IMR-90 (cell line): Measurements from ENCODE around the gene CPED1. TPM values are rescaled to one million over a fixed set of nuclear protein-coding genes. Genes with fewer than 3 reads are reported as not detected.

ENCODE experiments used
- ATAC-seq: fragments of 200-7000 bp; cut with Tn5 transposase; 2 replicates; pipeline ENCODE4 v1.9.1; 2020; ENCODE audit warnings: low read depth, mild to moderate bottlenecking, moderate library complexity
- BruUV-seq: library from RNA; stranded (reverse); fragments of 400-500 nt; replicated peaks from 2 replicates; lab custom pipeline; 2021; lab: Mats Ljungman, UMichigan
- CTCF ChIA-PET: fragments of 300-600 bp; formaldehyde crosslinking; extraction: SDS; loops from one replicate; lab custom pipeline; 2021; ENCODE audit warnings: antibody characterized with exemption; lab: Yijun Ruan, JAX
- POLR2A ChIA-PET: fragments of 300-600 bp; sonication (Branson Sonifier 250); formaldehyde crosslinking; loops from one replicate; lab custom pipeline; 2022; ENCODE audit warnings: antibody characterized with exemption; ENCODE audit not compliant: unreplicated experiment; lab: Charles Lee
- DNase-seq: peaks from one replicate; pipeline ENCODE4 v3.0.0; 2013
- H2AFZ ChIP-seq: replicated peaks from 2 replicates; pipeline ENCODE3; 2013; ENCODE audit warnings: low read length, mild to moderate bottlenecking; ENCODE audit not compliant: poor library complexity
- H2AK5ac ChIP-seq: 2 replicates; pipeline ENCODE4 v1.6.1; 2013; ENCODE audit warnings: low read depth, low read length, inconsistent platforms
- H2AK9ac ChIP-seq: replicated peaks from 2 replicates; pipeline ENCODE3; 2013; ENCODE audit warnings: mild to moderate bottlenecking, low read depth, low read length, moderate library complexity; ENCODE audit not compliant: poor library complexity
- H2BK120ac ChIP-seq: 2 replicates; pipeline ENCODE4 v1.6.1; 2013; ENCODE audit warnings: low read depth, low read length, inconsistent platforms
- H2BK15ac ChIP-seq: 3 replicates; pipeline ENCODE4 v1.6.1; 2013; ENCODE audit warnings: low read depth, low read length, inconsistent platforms
- H2BK20ac ChIP-seq: 2 replicates; pipeline ENCODE4 v1.6.1; 2013; ENCODE audit warnings: low read depth, mild to moderate bottlenecking, inconsistent platforms, low read length, moderate library complexity
- H2BK5ac ChIP-seq: 2 replicates; pipeline ENCODE4 v1.6.1; 2013; ENCODE audit warnings: mild to moderate bottlenecking, low read depth, low read length, inconsistent platforms; ENCODE audit not compliant: poor library complexity, severe bottlenecking
- H3K14ac ChIP-seq: replicated peaks from 2 replicates; pipeline ENCODE4 v1.6.1; 2013; ENCODE audit warnings: low read depth, low read length, inconsistent platforms
- H3K18ac ChIP-seq: 2 replicates; pipeline ENCODE4 v1.6.1; 2013; ENCODE audit warnings: low read depth, low read length, control low read depth
- H3K23ac ChIP-seq: 2 replicates; pipeline ENCODE4 v1.6.1; 2013; ENCODE audit warnings: low read depth, low read length, inconsistent platforms
- H3K27ac ChIP-seq: 2 replicates; pipeline ENCODE4 v1.5.1; 2013; ENCODE audit warnings: mild to moderate bottlenecking, control low read depth, low read length; ENCODE audit not compliant: insufficient read depth
- H3K27me3 ChIP-seq: 2 replicates; pipeline ENCODE4 v1.6.1; 2013; ENCODE audit warnings: low read length; ENCODE audit not compliant: control insufficient read depth, insufficient read depth
- H3K36me3 ChIP-seq: 2 replicates; pipeline ENCODE4 v1.6.1; 2013; ENCODE audit warnings: low read length, mixed read lengths; ENCODE audit not compliant: control insufficient read depth, insufficient read depth
- H3K4ac ChIP-seq: 2 replicates; pipeline ENCODE4 v1.6.1; 2013; ENCODE audit warnings: low read depth, low read length, inconsistent platforms
- H3K4me1 ChIP-seq: 2 replicates; pipeline ENCODE4 v1.6.1; 2013; ENCODE audit warnings: low read length, mixed read lengths; ENCODE audit not compliant: control insufficient read depth, insufficient read depth
- H3K4me2 ChIP-seq: 2 replicates; pipeline ENCODE4 v1.6.1; 2013; ENCODE audit warnings: low read depth, mild to moderate bottlenecking, control low read depth, low read length, moderate library complexity
- H3K4me3 ChIP-seq: 2 replicates; pipeline ENCODE4 v1.5.1; 2013; ENCODE audit warnings: low read depth, mild to moderate bottlenecking, control low read depth, low read length, moderate library complexity; ENCODE audit not compliant: insufficient read depth
- H3K56ac ChIP-seq: 2 replicates; pipeline ENCODE4 v1.6.1; 2013; ENCODE audit warnings: low read length, inconsistent platforms; ENCODE audit not compliant: insufficient read depth; ENCODE audit errors: extremely low read depth
- H3K79me1 ChIP-seq, 2 experiments: 2 replicates each; pipeline ENCODE4 v1.6.1; 2013; ENCODE audit warnings: low read length in 2 of 2, inconsistent platforms in 1 of 2, low read depth in 1 of 2
- H3K9ac ChIP-seq: 2 replicates; pipeline ENCODE4 v1.6.1; 2013; ENCODE audit warnings: low read depth, low read length, control low read depth
- H3K9me1 ChIP-seq: 2 replicates; pipeline ENCODE4 v1.6.1; 2013; ENCODE audit warnings: low read length, inconsistent platforms; ENCODE audit not compliant: insufficient read depth
- H3K9me3 ChIP-seq: 2 replicates; pipeline ENCODE4 v1.6.1; 2013; ENCODE audit warnings: low read length; ENCODE audit not compliant: control insufficient read depth, insufficient read depth
- H4K20me1 ChIP-seq: 2 replicates; pipeline ENCODE4 v1.6.1; 2013; ENCODE audit warnings: low read length, inconsistent platforms; ENCODE audit not compliant: insufficient read depth
- H4K5ac ChIP-seq: 2 replicates; pipeline ENCODE4 v1.6.1; 2013; ENCODE audit warnings: mild to moderate bottlenecking, low read depth, low read length, control low read depth
- H4K8ac ChIP-seq, 2 experiments: 2 replicates each; pipeline ENCODE4 v1.6.1; 2013; ENCODE audit warnings: low read depth in 2 of 2, low read length in 2 of 2, control low read depth in 1 of 2, inconsistent platforms in 1 of 2
- H4K91ac ChIP-seq: 2 replicates; pipeline ENCODE4 v1.6.1; 2013; ENCODE audit warnings: low read depth, low read length, inconsistent platforms; ENCODE audit not compliant: insufficient read depth
- BHLHE40 ChIP-seq: fragments of 150-350 bp; IDR thresholded peaks from 2 replicates; pipeline ENCODE4 v1.6.1; 2016; ENCODE audit warnings: mild to moderate bottlenecking, low read depth, low read length
- CEBPB ChIP-seq: IDR thresholded peaks from 2 replicates; pipeline ENCODE4 v1.6.1; 2012; ENCODE audit warnings: low read depth, low read length, improper control_type of control experiment
- CHD1 ChIP-seq: IDR thresholded peaks from 2 replicates; pipeline ENCODE4 v1.6.1; 2012; ENCODE audit warnings: low read depth, low read length, improper control_type of control experiment
- ELK1 ChIP-seq: fragments of 150-350 bp; IDR thresholded peaks from 2 replicates; pipeline ENCODE4 v1.6.1; 2016; ENCODE audit warnings: low read depth, mild to moderate bottlenecking, low read length, moderate library complexity, borderline replicate concordance
- FOS ChIP-seq: fragments of 150-350 bp; IDR thresholded peaks from 2 replicates; pipeline ENCODE4 v1.6.1; 2016; ENCODE audit warnings: low read depth, low read length
- MAFK ChIP-seq: IDR thresholded peaks from 2 replicates; pipeline ENCODE4 v1.6.1; 2012; ENCODE audit warnings: low read depth, low read length, improper control_type of control experiment
- MAZ ChIP-seq: IDR thresholded peaks from 2 replicates; pipeline ENCODE4 v1.6.1; 2012; ENCODE audit warnings: low read depth, mild to moderate bottlenecking, low read length, improper control_type of control experiment, moderate library complexity, borderline replicate concordance
- MXI1 ChIP-seq: IDR thresholded peaks from 2 replicates; pipeline ENCODE4 v1.6.1; 2012; ENCODE audit warnings: low read depth, mild to moderate bottlenecking, low read length, moderate library complexity, borderline replicate concordance
- NFE2L2 ChIP-seq: fragments of 150-350 bp; IDR thresholded peaks from 2 replicates; pipeline ENCODE4 v1.6.1; 2016; ENCODE audit warnings: low read depth, mild to moderate bottlenecking, low read length
- POLR2A ChIP-seq: IDR thresholded peaks from 2 replicates; pipeline ENCODE4 v1.6.1; 2012; ENCODE audit warnings: mild to moderate bottlenecking, low read depth, low read length
- RAD21 ChIP-seq: IDR thresholded peaks from 2 replicates; pipeline ENCODE4 v1.6.1; 2012; ENCODE audit warnings: low read length, improper control_type of control experiment
- RCOR1 ChIP-seq: IDR thresholded peaks from 2 replicates; pipeline ENCODE4 v1.6.1; 2012; ENCODE audit warnings: mild to moderate bottlenecking, low read length, improper control_type of control experiment; ENCODE audit not compliant: insufficient replicate concordance
- RFX5 ChIP-seq: IDR thresholded peaks from 2 replicates; pipeline ENCODE4 v1.8.0; 2012; ENCODE audit warnings: low read depth, mild to moderate bottlenecking, low read length, moderate library complexity
- SMC3 ChIP-seq: fragments of 150-350 bp; IDR thresholded peaks from 2 replicates; pipeline ENCODE4 v1.6.1; 2016; ENCODE audit warnings: low read depth, mild to moderate bottlenecking, antibody characterized with exemption, low read length, moderate library complexity
- WGBS, 2 experiments: methylation state at CpG; one replicate each; pipeline versions ENCODE4 v1.1.5 to v1.1.7; 2013; ENCODE audit warnings: missing lambda C conversion rate in 2 of 2; ENCODE audit not compliant: insufficient read length in 1 of 2; ENCODE audit errors: extremely low coverage in 2 of 2; 5-methylcytosine and 5-hydroxymethylcytosine counted together
- dilution Hi-C: fragments of 300-500 bp; cut with HindIII; formaldehyde crosslinking; loops from one replicate; pipeline ENCODE4 v1.14.3; 2018; ENCODE audit warnings: low sequenced_read_pairs; ENCODE audit not compliant: unreplicated experiment
- in situ Hi-C: fragments of 300-500 bp; cut with MboI; formaldehyde crosslinking; loops from 3 replicates; pipeline ENCODE4 v1.14.3; 2019; ENCODE audit warnings: low sequenced_read_pairs, inconsistent platforms, mixed read lengths
- intact Hi-C: fragments of 100-400 bp; cut with micrococcal nuclease; formaldehyde crosslinking; loops from 2 replicates; pipeline ENCODE4 v1.10.0; 2022
- polyA plus RNA-seq, 3 experiments: library from polyadenylated mRNA; depleted of rRNA; stranded (reverse); fragments of >200 nt; gene quantifications; 2 replicates each; pipeline ENCODE4 v1.2.3, GENCODE V29; 2012; ENCODE audit warnings: low replicate concordance in 1 of 3
- total RNA-seq: library from RNA; depleted of rRNA; stranded (reverse); fragments of >200 nt; gene quantifications from 2 replicates; pipeline ENCODE4 v1.2.3, GENCODE V29; 2012
- TF ChIP-seq, protein P1 (sequence below): fragments of 150-350 bp; IDR thresholded peaks from 2 replicates; pipeline ENCODE4 v1.6.1; 2017; ENCODE audit warnings: mild to moderate bottlenecking, antibody characterized with exemption, low read length, low read depth
- TF ChIP-seq, protein P2 (sequence below): conservative IDR thresholded peaks from 2 replicates; pipeline ENCODE4 v1.5.1; 2012; ENCODE audit warnings: mild to moderate bottlenecking, low read depth, low read length, improper control_type of control experiment

Gene CPED1
- total and polyA plus RNA-seq, 2 of the 4 experiments (the other 2 are of a cell fraction), result 31.2 to 96.8 TPM

GRCh38 chr7:120941856-120942255 is 46.7 kb upstream of the CPED1 start:
- H3K36me3 ChIP-seq, result no peaks in the 10 kb centered on the region
- H3K4me3 ChIP-seq, result no peak overlapping the region
- no peak overlapping the region for H3K18ac ChIP-seq
- intact Hi-C loops, result loop anchor here (1.0 to 5.0 kb wide), 3 partner anchors 85 to 149 kb away; partner anchors contain the start of gene TSPAN12
- no peak overlapping the region for H3K9ac ChIP-seq
- POLR2A ChIA-PET, result no interaction called here
- H2AFZ ChIP-seq, result no peak overlapping the region
- DNase-seq, result no peak
- H3K27me3 ChIP-seq, result 0 out of 2 replicates have a peak, but pooled peaks cover 2% of the 10 kb centered on the region
- H4K20me1 ChIP-seq, result no peaks in the 10 kb centered on the region
- TF ChIP-seq NFE2L2, result no peak
- TF ChIP-seq MXI1, result no peak
- no peak for TF ChIP-seq MAFK
- no peak for TF ChIP-seq RFX5
- TF ChIP-seq CEBPB, result no peak
- TF ChIP-seq, protein P1, sequence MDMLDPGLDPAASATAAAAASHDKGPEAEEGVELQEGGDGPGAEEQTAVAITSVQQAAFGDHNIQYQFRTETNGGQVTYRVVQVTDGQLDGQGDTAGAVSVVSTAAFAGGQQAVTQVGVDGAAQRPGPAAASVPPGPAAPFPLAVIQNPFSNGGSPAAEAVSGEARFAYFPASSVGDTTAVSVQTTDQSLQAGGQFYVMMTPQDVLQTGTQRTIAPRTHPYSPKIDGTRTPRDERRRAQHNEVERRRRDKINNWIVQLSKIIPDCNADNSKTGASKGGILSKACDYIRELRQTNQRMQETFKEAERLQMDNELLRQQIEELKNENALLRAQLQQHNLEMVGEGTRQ, result no peak
- TF ChIP-seq MAZ, result no peak
- TF ChIP-seq POLR2A, result no peak
- no peak for TF ChIP-seq RAD21
- TF ChIP-seq RCOR1, result no peak
- no peak for TF ChIP-seq SMC3
- TF ChIP-seq, protein P2, sequence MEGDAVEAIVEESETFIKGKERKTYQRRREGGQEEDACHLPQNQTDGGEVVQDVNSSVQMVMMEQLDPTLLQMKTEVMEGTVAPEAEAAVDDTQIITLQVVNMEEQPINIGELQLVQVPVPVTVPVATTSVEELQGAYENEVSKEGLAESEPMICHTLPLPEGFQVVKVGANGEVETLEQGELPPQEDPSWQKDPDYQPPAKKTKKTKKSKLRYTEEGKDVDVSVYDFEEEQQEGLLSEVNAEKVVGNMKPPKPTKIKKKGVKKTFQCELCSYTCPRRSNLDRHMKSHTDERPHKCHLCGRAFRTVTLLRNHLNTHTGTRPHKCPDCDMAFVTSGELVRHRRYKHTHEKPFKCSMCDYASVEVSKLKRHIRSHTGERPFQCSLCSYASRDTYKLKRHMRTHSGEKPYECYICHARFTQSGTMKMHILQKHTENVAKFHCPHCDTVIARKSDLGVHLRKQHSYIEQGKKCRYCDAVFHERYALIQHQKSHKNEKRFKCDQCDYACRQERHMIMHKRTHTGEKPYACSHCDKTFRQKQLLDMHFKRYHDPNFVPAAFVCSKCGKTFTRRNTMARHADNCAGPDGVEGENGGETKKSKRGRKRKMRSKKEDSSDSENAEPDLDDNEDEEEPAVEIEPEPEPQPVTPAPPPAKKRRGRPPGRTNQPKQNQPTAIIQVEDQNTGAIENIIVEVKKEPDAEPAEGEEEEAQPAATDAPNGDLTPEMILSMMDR, result no peak
- no peak for TF ChIP-seq FOS
- no peak for TF ChIP-seq BHLHE40
- no peak for TF ChIP-seq CHD1
- no peak for TF ChIP-seq ELK1
- H3K79me1 ChIP-seq, result no peaks in the 10 kb centered on the region
- no peak overlapping the region for H2BK5ac ChIP-seq
- no peak overlapping the region for H2BK15ac ChIP-seq
- no peak overlapping the region for H3K27ac ChIP-seq
- dilution Hi-C loops, result no loop called here
- no peak for ATAC-seq
- no peaks in the 10 kb centered on the region for H3K9me1 ChIP-seq
- H3K23ac ChIP-seq, result no peak overlapping the region
- H3K4ac ChIP-seq, result no peak overlapping the region
- in situ Hi-C loops, result no loop called here
- H4K91ac ChIP-seq, result no peak overlapping the region
- H4K5ac ChIP-seq, result no peak overlapping the region
- no TSS peak for BruUV-seq
- no peak overlapping the region for H2BK120ac ChIP-seq
- H4K8ac ChIP-seq, result no peak overlapping the region
- no peak overlapping the region for H2AK9ac ChIP-seq
- H3K56ac ChIP-seq, result no peak overlapping the region
- WGBS, 2 experiments, result no CpG with 5 or more reads among the region's 3 CpGs
- H3K9me3 ChIP-seq, result no peaks in the 10 kb centered on the region
- CTCF ChIA-PET, result interaction anchor here (1.3 kb wide), 1 partner anchor 150 kb away, joined by 5 read pairs; no protein-coding TSS in a partner anchor
- H3K4me2 ChIP-seq, result no peak overlapping the region
- H2AK5ac ChIP-seq, result no peak overlapping the region
- H3K14ac ChIP-seq, result no peak overlapping the region
- no peak overlapping the region for H2BK20ac ChIP-seq
- H3K4me1 ChIP-seq, result no peaks in the 10 kb centered on the region
